ENCODE measurements around the gene ACER2.

The ACER2 gene

DNA sequence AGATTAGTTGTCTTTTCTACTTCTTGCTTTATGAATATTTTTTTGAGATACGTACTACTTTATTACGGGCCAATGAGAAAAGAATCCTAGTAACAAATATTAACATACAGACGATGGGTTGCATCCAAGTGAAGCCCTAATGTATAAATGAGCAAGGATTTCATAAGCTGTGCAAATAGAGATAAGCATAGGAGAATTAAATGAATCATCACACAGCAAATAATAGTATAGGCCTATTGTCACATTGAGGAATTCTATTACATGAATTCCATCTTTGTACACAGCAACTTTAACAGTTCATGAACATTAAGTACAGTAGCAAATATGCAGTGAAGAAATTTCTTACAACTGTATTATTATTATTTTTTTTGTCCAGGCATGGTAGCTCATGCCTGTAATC is 78.0 kb downstream of the ACER2 start:
- no peak for DNase-seq (ENCODE audit: low read depth)

DNA sequence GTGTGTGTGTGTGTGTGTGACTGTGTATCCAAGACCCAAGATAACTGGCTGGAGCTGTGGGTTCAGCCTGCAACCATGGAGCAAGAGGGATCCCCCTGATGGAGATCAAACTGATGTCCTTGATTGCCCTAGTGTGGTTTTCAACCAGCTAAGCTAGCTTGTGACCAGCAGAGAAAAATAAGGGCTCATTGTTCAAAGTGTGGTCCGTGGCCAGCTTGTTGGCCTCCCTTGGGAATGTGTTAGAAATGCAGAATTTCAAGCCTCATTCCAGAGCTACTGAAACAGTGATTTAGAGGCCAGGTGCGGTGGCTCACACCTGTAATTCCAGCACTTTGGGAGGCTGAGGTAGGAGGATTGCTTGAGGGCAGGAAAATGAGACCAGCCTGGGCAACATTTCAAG is 79.9 kb downstream of the ACER2 start:
- no peak for DNase-seq (ENCODE audit: low read depth)

DNA sequence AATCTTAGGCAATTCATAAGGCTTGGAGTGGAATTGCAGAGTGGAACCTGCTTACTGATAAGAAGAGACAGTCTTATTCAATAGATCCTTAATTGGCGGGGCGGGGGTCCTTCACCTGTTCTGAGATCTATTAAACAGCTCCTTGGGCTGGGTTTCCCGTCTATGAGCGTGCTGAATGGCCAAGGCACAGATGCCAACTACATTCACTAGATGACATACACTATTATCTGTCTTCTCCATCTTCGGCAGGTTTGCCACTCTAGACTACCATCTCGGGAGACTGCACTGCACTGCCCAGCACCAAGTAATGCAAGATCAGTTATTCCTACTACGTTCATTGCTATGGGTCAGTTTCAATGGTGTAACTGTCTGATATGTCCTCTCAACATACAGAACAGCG is 81.5 kb downstream of the ACER2 start:
- no peak for DNase-seq (ENCODE audit: low read depth)

DNA sequence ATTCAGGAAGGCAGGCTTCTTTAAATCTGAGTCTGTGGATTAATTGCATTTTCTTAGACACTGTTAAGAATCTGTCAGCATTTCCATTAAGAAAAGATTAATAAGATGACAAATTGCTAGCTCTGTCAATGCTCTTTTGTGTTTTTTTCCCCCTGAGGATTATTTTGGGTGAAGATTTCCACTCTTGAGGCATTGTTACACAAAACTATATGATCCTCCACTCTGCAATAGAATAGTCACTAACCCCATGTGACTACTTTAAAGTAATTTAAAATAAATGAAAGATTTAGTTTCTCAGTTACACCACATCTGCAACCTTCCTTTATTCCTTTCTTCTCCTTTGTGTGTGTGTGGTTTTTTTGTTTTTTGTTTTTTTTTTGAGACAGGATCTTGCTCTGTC is 82.0 kb downstream of the ACER2 start:
- DNase-seq (ENCODE audit: low read depth), result no peak

DNA sequence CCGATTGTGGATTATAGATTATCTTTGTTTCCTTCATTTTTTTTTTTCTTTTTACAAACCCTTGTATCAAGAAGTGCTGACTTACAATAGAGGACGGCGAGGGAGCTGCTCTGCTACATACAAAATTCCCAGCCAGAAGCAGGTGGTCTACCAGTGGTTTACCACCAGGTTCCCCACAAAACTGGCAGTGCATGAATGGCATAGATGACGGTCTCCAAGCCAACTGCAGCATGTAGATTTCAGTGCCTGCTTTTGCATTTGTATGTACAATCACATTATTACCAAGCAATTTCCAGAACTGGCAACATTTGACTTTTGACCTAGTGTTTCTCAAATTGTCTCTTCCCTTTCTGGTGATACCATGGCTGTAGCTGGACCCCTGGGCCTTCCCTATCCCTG is 84.0 kb downstream of the ACER2 start:
- DNase-seq (ENCODE audit: low read depth), result no peak

- peak; percentile 3 for DNase-seq (ENCODE audit: low read depth)
Observed at GRCh38 chr9:19493174-19493811, 84.5 kb downstream of the ACER2 start.

- no peak for DNase-seq (ENCODE audit: low read depth)
Observed at GRCh38 chr9:19493876-19494275, 85.1 kb downstream of the ACER2 start.

DNA sequence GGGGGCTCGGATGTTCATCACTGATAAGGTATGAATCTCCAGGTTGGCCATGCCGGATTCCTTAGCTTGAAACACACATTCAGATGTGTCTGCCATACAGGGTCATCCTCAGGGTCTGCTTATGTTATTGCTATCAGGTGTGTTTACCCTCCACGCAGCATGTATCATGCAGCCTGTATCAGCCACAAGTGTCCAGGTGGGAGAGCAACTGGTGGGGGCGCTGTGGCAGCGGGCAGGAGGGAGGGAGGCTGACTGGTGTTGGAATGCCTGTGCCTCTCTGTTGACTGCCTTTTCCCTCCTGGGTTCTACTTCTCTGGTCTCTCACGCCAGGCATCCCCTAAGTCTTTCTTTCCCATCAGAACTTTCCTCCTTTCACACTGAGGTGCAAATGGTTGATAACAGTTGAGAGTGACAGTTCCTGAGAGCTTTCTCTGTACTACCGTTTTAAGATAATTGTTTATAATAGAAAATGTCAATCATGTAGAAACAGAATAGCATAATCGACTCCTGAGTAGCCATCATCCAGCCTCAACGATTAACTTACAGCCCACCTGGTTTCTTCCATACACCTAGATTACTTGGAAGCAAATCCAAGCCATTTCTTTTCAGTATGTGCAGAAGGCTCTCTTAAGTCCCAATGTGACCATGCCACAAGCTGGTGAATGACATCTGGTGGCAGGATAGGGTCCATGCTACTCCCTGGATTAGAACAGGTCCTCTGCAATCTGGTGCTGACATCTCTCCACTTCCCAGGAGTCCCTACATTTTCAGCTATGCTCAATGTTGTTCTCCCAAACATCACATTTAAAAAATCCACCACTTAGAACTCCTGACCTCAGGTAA is 86.6 kb downstream of the ACER2 start:
- no peak for DNase-seq (ENCODE audit: low read depth)

GRCh38 chr9:19496321-19497050 is 87.7 kb downstream of the ACER2 start:
- no peak for DNase-seq (ENCODE audit: low read depth)

DNA sequence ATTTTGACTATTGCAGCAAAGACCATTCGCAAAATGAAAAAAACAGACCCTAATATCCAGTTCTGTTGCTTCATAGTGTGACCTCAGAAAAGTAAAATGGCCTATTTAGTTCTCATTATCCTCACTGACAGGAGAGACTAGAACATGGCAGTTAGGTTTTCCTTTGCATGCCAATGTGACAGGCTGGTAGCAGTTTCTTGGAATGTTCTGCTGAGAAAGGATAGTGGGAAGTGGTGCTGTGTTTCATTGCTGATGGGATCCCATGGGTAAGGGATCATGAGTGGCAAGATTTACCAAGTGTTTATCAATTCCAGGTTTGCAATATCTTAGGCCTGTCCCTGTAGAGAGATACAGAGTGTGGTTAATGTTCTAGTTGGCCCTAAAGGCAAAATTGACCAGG is 88.5 kb downstream of the ACER2 start:
- no peak for DNase-seq (ENCODE audit: low read depth)

- DNase-seq (ENCODE audit: low read depth), result no peak
Observed at GRCh38 chr9:19498015-19498414, 89.2 kb downstream of the ACER2 start.
